ENCODE data around the gene NSUN2. TPM values are rescaled to one million over a fixed set of nuclear protein-coding genes. Genes with fewer than 3 reads are reported as not detected.

Gene NSUN2
- total and polyA plus RNA-seq, 7 donors = 29.3 to 54.4 (median 31.9) TPM

DNA sequence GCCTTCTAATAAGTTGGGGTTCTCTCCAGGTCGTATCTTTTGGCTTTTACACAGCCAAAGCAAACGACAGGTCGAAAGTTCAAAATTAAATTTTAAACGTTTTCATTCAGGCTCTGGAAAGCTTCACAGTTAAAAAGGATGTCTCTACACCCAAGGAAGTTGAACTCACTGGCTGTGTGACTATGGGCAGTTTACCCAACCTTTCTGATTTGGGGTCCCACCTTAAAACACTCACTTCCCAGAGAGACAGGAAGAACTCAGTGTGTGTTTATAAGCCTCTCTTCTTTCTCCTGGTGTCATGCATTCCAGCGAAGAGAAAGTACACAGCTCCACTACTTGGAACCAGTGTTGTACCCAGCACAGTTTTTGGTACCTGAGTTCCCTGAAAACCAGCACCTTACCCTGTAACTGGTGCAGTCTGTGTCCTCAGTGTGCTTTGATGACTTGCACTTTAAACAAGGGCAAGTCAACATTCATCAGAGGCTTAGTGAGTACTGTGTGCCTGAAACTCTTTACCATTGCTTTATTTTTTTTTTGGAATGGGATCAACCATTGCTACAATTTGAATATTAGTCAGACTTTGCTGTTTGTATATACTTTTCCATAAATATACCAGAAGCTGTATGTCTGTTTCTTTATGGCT, 2.1 kb upstream of the NSUN2 start:
- no peaks in the 10 kb centered on the region for H3K27me3 ChIP-seq
- H3K27ac ChIP-seq = no peak overlapping the region
- peaks cover 0 to 17% (median 0%) of the 10 kb centered on the region in 4 donors for H3K36me3 ChIP-seq
- no peak for DNase-seq
- H3K4me3 ChIP-seq = no peak overlapping the region
- TF ChIP-seq EP300 (IDR thresholded peaks at IDR 0.05) = no peak
- no peak for TF ChIP-seq POLR2A (IDR thresholded peaks at IDR 0.05)
- no peak for TF ChIP-seq POLR2AphosphoS5 (IDR thresholded peaks at IDR 0.05)
- TF ChIP-seq, protein P1, sequence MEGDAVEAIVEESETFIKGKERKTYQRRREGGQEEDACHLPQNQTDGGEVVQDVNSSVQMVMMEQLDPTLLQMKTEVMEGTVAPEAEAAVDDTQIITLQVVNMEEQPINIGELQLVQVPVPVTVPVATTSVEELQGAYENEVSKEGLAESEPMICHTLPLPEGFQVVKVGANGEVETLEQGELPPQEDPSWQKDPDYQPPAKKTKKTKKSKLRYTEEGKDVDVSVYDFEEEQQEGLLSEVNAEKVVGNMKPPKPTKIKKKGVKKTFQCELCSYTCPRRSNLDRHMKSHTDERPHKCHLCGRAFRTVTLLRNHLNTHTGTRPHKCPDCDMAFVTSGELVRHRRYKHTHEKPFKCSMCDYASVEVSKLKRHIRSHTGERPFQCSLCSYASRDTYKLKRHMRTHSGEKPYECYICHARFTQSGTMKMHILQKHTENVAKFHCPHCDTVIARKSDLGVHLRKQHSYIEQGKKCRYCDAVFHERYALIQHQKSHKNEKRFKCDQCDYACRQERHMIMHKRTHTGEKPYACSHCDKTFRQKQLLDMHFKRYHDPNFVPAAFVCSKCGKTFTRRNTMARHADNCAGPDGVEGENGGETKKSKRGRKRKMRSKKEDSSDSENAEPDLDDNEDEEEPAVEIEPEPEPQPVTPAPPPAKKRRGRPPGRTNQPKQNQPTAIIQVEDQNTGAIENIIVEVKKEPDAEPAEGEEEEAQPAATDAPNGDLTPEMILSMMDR (IDR thresholded peaks at IDR 0.05) = no peak
- H3K9me3 ChIP-seq = no peaks in the 10 kb centered on the region
- peaks cover 0 to 37% (median 30%) of the 10 kb centered on the region in 4 donors for H3K4me1 ChIP-seq
- intact Hi-C loops (cut with DNase I) = no loop called here
- WGBS, 2 donors = 51 to 71% methylated on average over 5 of the region's 5 CpGs

DNA sequence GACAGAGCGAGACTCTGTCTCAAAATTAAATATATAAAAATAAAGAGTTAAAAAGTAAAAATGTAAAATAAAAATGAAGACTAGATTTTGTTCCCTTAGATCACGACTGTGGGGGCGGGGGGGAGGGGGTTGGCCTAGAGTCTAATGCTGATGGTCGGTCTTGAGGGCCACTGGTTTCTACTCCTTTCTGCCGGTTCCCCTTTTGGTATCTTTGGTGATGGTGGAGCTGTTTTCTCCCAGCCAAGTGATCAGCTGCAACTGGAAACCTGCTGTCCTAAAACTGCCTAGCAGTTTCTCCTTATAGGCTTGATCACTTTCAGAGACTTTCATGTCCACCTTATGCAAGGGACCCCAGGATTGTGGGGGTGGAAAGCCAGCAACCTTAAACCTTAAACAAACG, 1.5 kb upstream of the NSUN2 start:
- Histone ChIP-seq H3K36me3 (peaks cover 0 to 23% (median 1%) of the 10 kb centered on the region in 4 donors), H3K27ac (peak overlapping the region in 2 of 4 donors; percentile 89 to 96), H3K27me3 (no peaks in the 10 kb centered on the region), H3K4me1 (peaks cover 0 to 37% (median 30%) of the 10 kb centered on the region in 4 donors), H3K4me3 (peak overlapping the region; percentile 77 to 90 (median 82)), H3K9me3 (no peaks in the 10 kb centered on the region)
- WGBS, 2 donors = 21 to 22% methylated on average over 6 of the region's 6 CpGs
- intact Hi-C loops (cut with DNase I) = no loop called here
- TF ChIP-seq, protein P1 (IDR thresholded peaks at IDR 0.05) = no peak
- TF ChIP-seq POLR2AphosphoS5 (IDR thresholded peaks at IDR 0.05) = no peak
- TF ChIP-seq EP300 (IDR thresholded peaks at IDR 0.05) = no peak
- no peak for TF ChIP-seq POLR2A (IDR thresholded peaks at IDR 0.05)
- no peak for DNase-seq

DNA sequence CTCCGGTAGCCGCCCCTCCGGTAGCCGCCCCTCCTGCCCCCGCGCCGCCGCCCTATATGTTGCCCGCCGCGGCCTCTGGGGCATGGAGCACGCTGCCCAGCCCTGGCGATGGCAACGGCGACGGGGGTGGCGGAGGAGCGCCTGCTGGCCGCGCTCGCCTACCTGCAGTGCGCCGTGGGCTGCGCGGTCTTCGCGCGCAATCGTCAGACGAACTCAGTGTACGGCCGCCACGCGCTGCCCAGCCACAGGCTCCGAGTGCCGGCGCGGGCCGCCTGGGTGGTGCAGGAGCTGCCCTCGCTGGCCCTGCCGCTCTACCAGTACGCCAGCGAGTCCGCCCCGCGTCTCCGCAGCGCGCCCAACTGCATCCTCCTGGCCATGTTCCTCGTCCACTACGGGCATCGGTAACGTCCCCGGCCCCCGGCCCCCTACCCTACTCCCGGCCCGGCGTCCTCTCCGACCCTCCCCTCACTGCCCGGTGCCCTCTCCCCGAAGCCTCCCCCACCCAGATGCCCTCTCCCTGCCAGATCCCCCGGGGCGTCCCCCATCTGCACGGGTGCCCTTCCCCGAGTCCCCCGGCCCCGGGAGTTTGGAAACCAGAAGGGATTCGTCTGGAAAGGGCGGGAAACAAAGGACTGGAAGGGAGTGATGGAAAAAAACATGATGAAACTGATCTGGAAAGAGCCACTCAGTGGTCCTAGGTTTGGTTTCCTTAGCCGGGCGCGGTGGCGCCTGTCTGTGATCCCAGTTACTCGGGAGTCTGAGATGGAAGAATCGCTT, 813 bp upstream of the NSUN2 start:
- H3K27me3 ChIP-seq = no peaks in the 10 kb centered on the region
- 1% methylated on average over 75 of the region's 75 CpGs for WGBS, 2 donors
- H3K36me3 ChIP-seq = peaks cover 0 to 30% (median 3%) of the 10 kb centered on the region in 4 donors
- no peaks in the 10 kb centered on the region for H3K9me3 ChIP-seq
- intact Hi-C loops (cut with DNase I) = loop anchor here (1.0 to 2.0 kb wide), 4 partner anchors 71 to 255 kb away; partner anchors contain the start of gene MED10
- peak; percentile 72 for DNase-seq
- H3K4me1 ChIP-seq = peaks cover 0 to 37% (median 30%) of the 10 kb centered on the region in 4 donors
- TF ChIP-seq, protein P1 (IDR thresholded peaks at IDR 0.05) = no peak
- TF ChIP-seq EP300 (IDR thresholded peaks at IDR 0.05) (no peak), POLR2AphosphoS5 (IDR thresholded peaks at IDR 0.05) (peak in 1 of 4 donors; percentile 1), POLR2A (IDR thresholded peaks at IDR 0.05) (peak in 1 of 2 donors; percentile 5)
- peak overlapping the region; percentile 86 to 96 (median 88) for H3K27ac ChIP-seq
- peak overlapping the region; percentile 77 to 90 (median 82) for H3K4me3 ChIP-seq

DNA sequence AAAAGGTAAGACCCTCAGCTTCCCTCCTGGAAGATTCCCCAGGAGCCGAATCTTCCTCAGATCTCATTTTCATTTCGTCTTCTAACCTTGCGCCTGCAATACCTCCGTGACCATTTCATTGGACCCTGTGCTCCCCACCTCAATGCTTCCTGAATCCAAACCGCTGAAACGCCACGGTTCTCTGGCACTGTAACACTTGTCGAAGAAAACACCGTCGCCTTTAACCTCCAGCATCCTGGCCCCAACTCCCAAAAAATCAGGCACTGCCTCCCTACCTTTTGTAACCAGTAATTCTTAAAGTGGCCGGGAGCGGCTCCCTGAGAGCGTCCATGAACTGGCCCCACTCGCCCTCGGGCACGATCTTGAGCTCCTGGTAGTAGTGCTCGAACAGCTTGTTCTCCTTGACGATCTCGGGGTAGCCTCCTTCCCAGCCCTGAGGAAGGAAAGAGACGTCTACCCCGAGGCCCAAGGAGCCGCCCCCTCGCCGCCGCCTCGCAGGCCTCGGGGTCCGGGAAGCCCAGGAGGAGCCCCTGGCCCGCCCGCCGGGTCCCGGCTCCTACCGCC, 438 bp downstream of the NSUN2 start:
- WGBS, 2 donors = 0 to 1% methylated on average over 33 of the region's 33 CpGs
- intact Hi-C loops (cut with DNase I) = loop anchor here (2.0 kb wide), 2 partner anchors 72 to 254 kb away; partner anchors contain the start of gene MED10
- DNase-seq = peak; percentile 70
- no peaks in the 10 kb centered on the region for H3K9me3 ChIP-seq
- peaks cover 0 to 37% (median 30%) of the 10 kb centered on the region in 4 donors for H3K4me1 ChIP-seq
- peak overlapping the region; percentile 77 to 90 (median 82) for H3K4me3 ChIP-seq
- no peak for TF ChIP-seq EP300 (IDR thresholded peaks at IDR 0.05)
- TF ChIP-seq, protein P1 (IDR thresholded peaks at IDR 0.05) = no peak
- peaks cover 0 to 41% (median 3%) of the 10 kb centered on the region in 4 donors for H3K36me3 ChIP-seq
- H3K27ac ChIP-seq = peak overlapping the region; percentile 86 to 96 (median 88)
- H3K27me3 ChIP-seq = no peaks in the 10 kb centered on the region
